OCI-LY1 (cell line): Measurements from ENCODE around the gene POSTN.

Experiments
- H2AFZ ChIP-seq: fragments of 200-600 bp; sonication (generic), shearing (Covaris generic); 2 replicates; pipeline ENCODE4 v1.6.0; 2014; ENCODE audit warnings: antibody characterized with exemption, mild to moderate bottlenecking, low read length
- H3F3A ChIP-seq: fragments of 200-600 bp; sonication (generic), shearing (Covaris generic); 2 replicates; pipeline ENCODE4 v1.6.0; 2014; ENCODE audit warnings: mild to moderate bottlenecking, antibody characterized with exemption, low read length, moderate library complexity; ENCODE audit not compliant: insufficient read depth
- H3K27ac ChIP-seq: fragments of 200-600 bp; sonication (generic); 2 replicates; pipeline ENCODE4 v1.5.1; 2014; ENCODE audit warnings: low read length, mixed run types, mild to moderate bottlenecking, low read depth; ENCODE audit not compliant: poor library complexity, severe bottlenecking
- H3K27me3 ChIP-seq: fragments of 200-600 bp; sonication (generic); 2 replicates; pipeline ENCODE4 v1.6.0; 2014; ENCODE audit warnings: antibody characterized with exemption, mild to moderate bottlenecking, low read length, moderate library complexity; ENCODE audit not compliant: insufficient read depth
- H3K36me3 ChIP-seq: fragments of 200-600 bp; sonication (generic); 2 replicates; pipeline ENCODE4 v1.6.1; 2014; ENCODE audit warnings: mild to moderate bottlenecking, antibody characterized with exemption, low read length, moderate library complexity, mixed read lengths; ENCODE audit not compliant: insufficient read depth
- H3K4me1 ChIP-seq: fragments of 200-600 bp; sonication (generic); 2 replicates; pipeline ENCODE4 v1.5.1; 2014; ENCODE audit warnings: mild to moderate bottlenecking, low read length, moderate library complexity; ENCODE audit not compliant: insufficient read depth, severe bottlenecking
- H3K4me2 ChIP-seq: fragments of 200-600 bp; sonication (generic), shearing (Covaris generic); 2 replicates; pipeline ENCODE4 v1.6.1; 2014; ENCODE audit warnings: low read length
- H3K4me3 ChIP-seq: fragments of 200-600 bp; sonication (generic); 2 replicates; pipeline ENCODE4 v1.5.1; 2014; ENCODE audit warnings: low read length, low read depth, mild to moderate bottlenecking, mixed read lengths; ENCODE audit not compliant: poor library complexity, severe bottlenecking
- H3K79me2 ChIP-seq: fragments of 200-600 bp; shearing (Covaris generic); 2 replicates; pipeline ENCODE4 v1.6.1; 2016; ENCODE audit warnings: mixed run types, low read length, mixed read lengths; ENCODE audit not compliant: insufficient read depth
- H3K9ac ChIP-seq: fragments of 200-600 bp; sonication (generic), shearing (Covaris generic); 2 replicates; pipeline ENCODE4 v1.6.1; 2014; ENCODE audit warnings: mild to moderate bottlenecking, low read length, mixed read lengths
- H3K9me2 ChIP-seq: fragments of 200-600 bp; sonication (generic), shearing (Covaris generic); 2 replicates; pipeline ENCODE4 v1.6.1; 2014; ENCODE audit warnings: low read depth, mild to moderate bottlenecking, low read length, mixed read lengths
- H3K9me3 ChIP-seq: fragments of 200-600 bp; shearing (Covaris generic); 2 replicates; pipeline ENCODE4 v1.6.1; 2014; ENCODE audit warnings: low read length, mixed read lengths
- H4K20me1 ChIP-seq: fragments of 200-600 bp; sonication (generic), shearing (Covaris generic); 2 replicates; pipeline ENCODE4 v1.6.0; 2016; ENCODE audit warnings: mild to moderate bottlenecking, low read length; ENCODE audit not compliant: insufficient read depth
- CTCF ChIP-seq: fragments of 200-600 bp; sonication (generic), shearing (Covaris generic); IDR thresholded peaks from 2 replicates; pipeline ENCODE4 v1.5.1; 2017; ENCODE audit warnings: mild to moderate bottlenecking, antibody characterized with exemption, low read length, moderate library complexity, mixed read lengths
- EZH2 ChIP-seq: fragments of 200-600 bp; sonication (generic), shearing (Covaris generic); IDR thresholded peaks from 2 replicates; pipeline ENCODE4 v1.8.0; 2017; ENCODE audit warnings: borderline replicate concordance, mixed run types, mild to moderate bottlenecking, antibody characterized with exemption, low read length, moderate library complexity, mixed read lengths

Gene POSTN

GRCh38 chr13:37546087-37546486, 52.5 kb downstream of the POSTN start:
- TF ChIP-seq CTCF (no peak), EZH2 (no peak)
- no peak overlapping the region for H3K9ac ChIP-seq
- no peaks in the 10 kb centered on the region for H3K9me3 ChIP-seq
- H3K36me3 ChIP-seq = no peaks in the 10 kb centered on the region
- H3K79me2 ChIP-seq = no peaks in the 10 kb centered on the region
- H3K4me3 ChIP-seq = no peak overlapping the region
- no peaks in the 10 kb centered on the region for H3K4me1 ChIP-seq
- no peak overlapping the region for H3K4me2 ChIP-seq
- H3K27ac ChIP-seq = no peak overlapping the region
- H3K27me3 ChIP-seq = no peaks in the 10 kb centered on the region
- no peaks in the 10 kb centered on the region for H4K20me1 ChIP-seq
- no peak overlapping the region for H2AFZ ChIP-seq
- no peaks in the 10 kb centered on the region for H3K9me2 ChIP-seq
- H3F3A ChIP-seq = no peaks in the 10 kb centered on the region

GRCh38 chr13:37544995-37545394, 53.6 kb downstream of the POSTN start:
- Histone ChIP-seq H3K4me2 (no peak overlapping the region), H3K9ac (no peak overlapping the region), H3K79me2 (no peaks in the 10 kb centered on the region), H3K27me3 (no peaks in the 10 kb centered on the region), H3K27ac (no peak overlapping the region), H3K36me3 (no peaks in the 10 kb centered on the region), H3F3A (no peaks in the 10 kb centered on the region), H3K4me3 (no peak overlapping the region), H4K20me1 (no peaks in the 10 kb centered on the region), H3K9me3 (no peaks in the 10 kb centered on the region), H2AFZ (no peak overlapping the region), H3K4me1 (no peaks in the 10 kb centered on the region), H3K9me2 (no peaks in the 10 kb centered on the region)
- TF ChIP-seq EZH2 (no peak), CTCF (no peak)

GRCh38 chr13:37539976-37540605, 58.5 kb downstream of the POSTN start:
- Histone ChIP-seq H3K79me2 (no peaks in the 10 kb centered on the region), H3F3A (no peaks in the 10 kb centered on the region), H3K36me3 (no peaks in the 10 kb centered on the region), H3K27ac (no peak overlapping the region), H3K27me3 (no peaks in the 10 kb centered on the region), H3K9me3 (no peaks in the 10 kb centered on the region), H2AFZ (no peak overlapping the region), H3K9me2 (no peaks in the 10 kb centered on the region), H3K4me2 (no peak overlapping the region), H4K20me1 (no peaks in the 10 kb centered on the region), H3K9ac (no peak overlapping the region), H3K4me1 (no peaks in the 10 kb centered on the region), H3K4me3 (no peak overlapping the region)
- TF ChIP-seq EZH2 (no peak), CTCF (no peak)
